Activated CD8-positive, alpha-beta T cell treated with anti-CD3 and anti-CD28 coated beads for 36 hours (primary cell): ENCODE results near the gene LYRM4. TPM values are rescaled to one million over a fixed set of nuclear protein-coding genes. Genes with fewer than 3 reads are reported as not detected.

Experiments
- ATAC-seq: fragments of 200-7000 bp; cut with Tn5 transposase; one replicate; pipeline ENCODE4 v1.10.0; 2021; ENCODE audit warnings: mild to moderate bottlenecking, moderate library complexity
- CTCF ChIA-PET: fragments of 350-600 bp; sonication (Branson Sonifier 250); formaldehyde crosslinking; loops from one replicate; lab custom pipeline; 2021; ENCODE audit warnings: antibody characterized with exemption; lab: Charles Lee
- POLR2A ChIA-PET: fragments of 350-600 bp; sonication (Branson Sonifier 250); formaldehyde crosslinking; loops from one replicate; lab custom pipeline; 2021; ENCODE audit warnings: antibody characterized with exemption; lab: Charles Lee
- DNase-seq: peaks from one replicate; pipeline ENCODE4 v3.0.0-alpha.2; 2020
- H3K27ac Mint-ChIP-seq: one replicate; pipeline ENCODE4 v1.8.0; 2021; ENCODE audit warnings: mild to moderate bottlenecking, mixed read lengths
- H3K27me3 Mint-ChIP-seq: one replicate; pipeline ENCODE4 v1.8.0; 2021; ENCODE audit warnings: mixed read lengths
- H3K36me3 Mint-ChIP-seq: one replicate; pipeline ENCODE4 v1.8.0; 2021; ENCODE audit warnings: low read depth, mixed read lengths
- H3K4me1 Mint-ChIP-seq: one replicate; pipeline ENCODE4 v1.8.0; 2021; ENCODE audit warnings: low read depth, mixed read lengths
- H3K4me3 Mint-ChIP-seq: one replicate; pipeline ENCODE4 v1.8.0; 2021; ENCODE audit warnings: mild to moderate bottlenecking, moderate library complexity, mixed read lengths
- H3K9me3 Mint-ChIP-seq: one replicate; pipeline ENCODE4 v1.8.0; 2021; ENCODE audit warnings: mixed read lengths
- CTCF ChIP-seq: fragments of 200-600 bp; IDR thresholded peaks from one replicate; pipeline ENCODE4 v1.8.0; 2022; ENCODE audit warnings: antibody characterized with exemption, mild to moderate bottlenecking
- intact Hi-C: fragments of 100-400 bp; cut with micrococcal nuclease; formaldehyde crosslinking; loops from one replicate; pipeline ENCODE4 v1.10.0; 2022
- total RNA-seq, 2 experiments: library from RNA; stranded (reverse); gene quantifications; one replicate each; pipeline ENCODE4 v1.2.3, GENCODE V29; 2021

The LYRM4 gene
- total RNA-seq, 2 experiments from 2014 or later = 43.5 to 50.6 TPM

GRCh38 chr6:5103250-5103649 is 157.5 kb downstream of the LYRM4 start:
- peaks cover 7% of the 10 kb centered on the region for H3K36me3 Mint-ChIP-seq
- ATAC-seq = no peak
- intact Hi-C loops = no loop called here
- H3K4me1 Mint-ChIP-seq = no peaks in the 10 kb centered on the region
- H3K27me3 Mint-ChIP-seq = no peaks in the 10 kb centered on the region
- DNase-seq = no peak
- H3K9me3 Mint-ChIP-seq = no peaks in the 10 kb centered on the region
- ChIA-PET CTCF (no interaction called here), POLR2A (no interaction called here)
- no peak overlapping the region for H3K4me3 Mint-ChIP-seq
- no peak overlapping the region for H3K27ac Mint-ChIP-seq
- no peak for TF ChIP-seq CTCF

GRCh38 chr6:5102267-5102970 is 158.3 kb downstream of the LYRM4 start:
- no peaks in the 10 kb centered on the region for H3K27me3 Mint-ChIP-seq
- H3K9me3 Mint-ChIP-seq = no peaks in the 10 kb centered on the region
- intact Hi-C loops = no loop called here
- TF ChIP-seq CTCF = no peak
- no peaks in the 10 kb centered on the region for H3K4me1 Mint-ChIP-seq
- no peak overlapping the region for H3K27ac Mint-ChIP-seq
- DNase-seq = no peak
- ChIA-PET CTCF (no interaction called here), POLR2A (no interaction called here)
- ATAC-seq = no peak
- peaks cover 3% of the 10 kb centered on the region for H3K36me3 Mint-ChIP-seq
- H3K4me3 Mint-ChIP-seq = no peak overlapping the region

GRCh38 chr6:5100806-5101205 is 159.9 kb downstream of the LYRM4 start:
- Mint-ChIP-seq H3K4me1 (no peaks in the 10 kb centered on the region), H3K4me3 (no peak overlapping the region), H3K27ac (no peak overlapping the region), H3K9me3 (no peaks in the 10 kb centered on the region), H3K36me3 (peaks cover under 1% of the 10 kb centered on the region), H3K27me3 (no peaks in the 10 kb centered on the region)
- no peak for DNase-seq
- no peak for ATAC-seq
- ChIA-PET POLR2A (no interaction called here), CTCF (no interaction called here)
- intact Hi-C loops = no loop called here
- TF ChIP-seq CTCF = no peak

- Mint-ChIP-seq H3K9me3 (no peaks in the 10 kb centered on the region), H3K36me3 (no peaks in the 10 kb centered on the region), H3K4me1 (no peaks in the 10 kb centered on the region), H3K4me3 (no peak overlapping the region), H3K27ac (no peak overlapping the region), H3K27me3 (peaks cover 3% of the 10 kb centered on the region)
- ChIA-PET POLR2A (no interaction called here), CTCF (no interaction called here)
- no peak for TF ChIP-seq CTCF
- ATAC-seq = no peak
- DNase-seq = no peak
- intact Hi-C loops = no loop called here
Measured at GRCh38 chr6:5099537-5099936, 161.2 kb downstream of the LYRM4 start.

GRCh38 chr6:5098501-5099270 is 162.1 kb downstream of the LYRM4 start:
- no peak for TF ChIP-seq CTCF
- ATAC-seq (no peak), DNase-seq (no peak)
- Mint-ChIP-seq H3K27me3 (peaks cover 5% of the 10 kb centered on the region), H3K4me1 (no peaks in the 10 kb centered on the region), H3K27ac (no peak overlapping the region), H3K9me3 (no peaks in the 10 kb centered on the region), H3K4me3 (no peak overlapping the region), H3K36me3 (no peaks in the 10 kb centered on the region)
- intact Hi-C loops = no loop called here
- POLR2A ChIA-PET = no interaction called here
- CTCF ChIA-PET = no interaction called here
